DMS 273 treated with DMSO at 0.1 percent for 48 hours (cell line): ENCODE data around the gene CTBP1.
"Not testable (repeated sequence)": the region's sequence is repeated elsewhere in the genome, so short reads cannot be mapped to it uniquely, and the experiment has no call there.

Source experiments
- DNase-seq: peaks from one replicate; lab custom pipeline; 2025; lab: John Stamatoyannopoulos, UW

CTBP1 gene

DNA sequence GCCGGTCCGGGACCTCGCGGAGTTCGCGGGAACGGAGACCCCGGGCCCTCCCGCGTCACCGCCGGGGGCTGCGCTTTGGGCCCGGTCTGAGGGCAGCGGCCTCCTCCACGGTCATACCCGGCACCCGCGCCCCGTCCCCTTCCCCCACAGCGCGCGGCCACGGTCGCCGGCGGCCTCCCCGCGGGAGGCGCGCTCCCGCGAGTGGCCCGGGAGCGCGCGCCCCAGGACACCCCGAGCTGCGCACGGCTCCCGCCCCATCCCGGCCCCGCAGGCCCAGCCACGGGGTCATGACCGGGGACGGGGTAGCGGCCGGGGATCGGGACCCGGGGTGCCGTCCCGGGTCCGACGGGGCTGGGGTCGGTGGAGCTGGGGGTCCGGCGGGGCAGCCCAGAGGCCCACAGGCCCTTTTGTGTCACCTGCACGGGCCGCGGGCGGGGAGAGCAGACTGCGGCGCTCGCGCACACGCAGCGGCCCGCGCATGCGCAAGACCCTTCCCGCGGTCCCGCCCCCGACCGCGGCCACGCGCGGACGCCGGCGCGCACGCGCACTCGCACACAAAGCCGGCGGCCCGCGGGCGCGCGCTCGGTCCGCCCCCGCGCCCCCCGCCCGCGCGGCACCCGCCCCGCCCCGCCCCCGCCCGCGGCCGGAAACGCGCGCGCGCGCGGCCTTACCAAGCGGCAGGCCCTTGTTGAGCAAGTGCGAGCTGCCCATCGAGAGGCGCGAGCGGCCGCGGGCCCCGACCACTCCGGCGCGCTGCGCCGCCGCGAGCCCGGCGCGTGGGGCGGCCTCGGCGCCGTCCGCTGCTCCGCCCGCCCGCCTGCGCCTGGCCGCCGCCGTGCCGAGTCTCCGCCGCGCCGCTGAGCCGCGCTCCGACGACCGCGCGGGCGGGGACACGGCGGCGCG is at the start of gene CTBP1:
Gene CTBP1 (minus strand): TSS at position 886 of the 903 bp plus-strand sequence. CDS start 7,799 bp downstream, outside the sequence.
- no peak for DNase-seq

DNA sequence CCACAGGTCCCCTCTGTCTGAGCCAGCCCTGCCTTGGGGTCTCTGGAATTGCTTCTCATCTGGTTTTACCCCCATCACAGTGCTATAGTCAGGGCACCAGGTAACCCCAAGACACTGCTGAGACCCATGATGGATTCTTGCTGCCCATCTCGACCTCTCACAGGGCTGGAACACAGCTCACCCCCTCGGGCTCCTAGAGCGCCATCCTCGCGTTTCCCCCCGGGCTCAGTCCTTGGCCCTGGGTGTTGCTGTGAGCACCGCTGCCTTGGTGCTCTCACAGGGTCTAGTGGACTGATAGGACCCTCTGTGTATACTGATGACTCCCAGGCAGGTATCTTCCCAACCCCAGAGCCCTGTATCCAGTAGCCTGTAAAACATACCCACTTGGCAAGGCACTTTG is 49.5 kb upstream of the CTBP1 start:
- no peak for DNase-seq

DNA sequence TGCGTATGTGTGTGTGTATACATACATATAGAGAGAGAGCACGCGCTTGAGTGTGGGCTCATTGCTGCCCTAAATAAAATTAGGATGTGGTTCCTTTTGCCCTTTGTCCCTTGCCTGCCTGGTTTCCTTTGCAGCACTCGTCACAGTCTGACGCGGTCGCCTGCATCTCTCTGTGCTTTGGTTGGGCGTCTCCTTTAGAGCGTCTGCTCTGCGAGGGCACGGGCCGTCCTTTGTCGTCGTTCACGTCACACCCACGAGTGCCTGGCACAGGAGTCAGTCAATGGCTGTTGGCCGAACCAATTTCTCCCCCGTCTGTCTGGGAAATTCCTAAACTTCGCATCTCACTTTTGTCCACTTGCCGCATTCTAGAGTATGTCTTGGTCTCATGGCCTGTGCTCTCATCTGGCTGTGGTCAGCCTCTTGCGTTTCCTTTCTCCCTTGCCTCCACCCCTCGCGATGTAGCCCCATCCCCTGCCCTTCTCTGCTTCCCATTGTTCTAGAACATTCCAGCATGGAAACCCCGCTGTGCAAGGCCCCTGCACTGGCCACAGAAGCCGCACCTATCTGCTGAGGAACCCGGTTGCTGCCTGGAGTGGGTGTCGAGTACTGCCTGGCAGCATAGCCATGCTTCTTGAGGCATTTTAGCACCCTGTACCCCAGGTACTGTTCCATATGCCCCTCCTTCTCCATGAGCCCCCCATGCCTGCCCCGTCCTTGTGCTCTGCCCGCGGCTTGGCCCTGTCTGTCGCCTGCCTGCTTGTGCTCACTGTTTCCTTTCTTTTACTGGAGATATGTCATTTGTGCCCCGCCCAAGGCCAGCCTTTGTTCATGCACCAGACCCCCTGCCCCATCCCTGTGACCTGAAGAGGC is 48.8 kb upstream of the CTBP1 start:
- no peak for DNase-seq

DNA sequence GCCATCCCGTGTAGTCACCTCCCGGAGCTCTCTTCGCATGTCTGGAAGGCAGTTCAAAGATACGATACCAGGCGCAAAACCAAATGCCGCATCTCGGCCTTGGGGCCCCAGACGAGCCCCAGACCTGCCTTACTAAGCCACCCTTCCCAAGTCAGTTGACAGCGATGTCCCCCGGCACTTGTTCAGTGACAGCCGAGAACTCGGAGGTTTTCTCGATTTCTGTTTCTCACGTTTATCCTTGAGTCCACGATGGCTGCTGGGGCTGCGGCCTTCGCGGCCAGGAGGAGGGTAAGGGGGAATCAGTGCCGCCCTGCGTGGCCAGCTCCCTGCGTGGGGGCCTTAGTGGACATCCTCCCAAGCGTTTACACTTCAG is 48.1 kb upstream of the CTBP1 start:
- no peak for DNase-seq

DNA sequence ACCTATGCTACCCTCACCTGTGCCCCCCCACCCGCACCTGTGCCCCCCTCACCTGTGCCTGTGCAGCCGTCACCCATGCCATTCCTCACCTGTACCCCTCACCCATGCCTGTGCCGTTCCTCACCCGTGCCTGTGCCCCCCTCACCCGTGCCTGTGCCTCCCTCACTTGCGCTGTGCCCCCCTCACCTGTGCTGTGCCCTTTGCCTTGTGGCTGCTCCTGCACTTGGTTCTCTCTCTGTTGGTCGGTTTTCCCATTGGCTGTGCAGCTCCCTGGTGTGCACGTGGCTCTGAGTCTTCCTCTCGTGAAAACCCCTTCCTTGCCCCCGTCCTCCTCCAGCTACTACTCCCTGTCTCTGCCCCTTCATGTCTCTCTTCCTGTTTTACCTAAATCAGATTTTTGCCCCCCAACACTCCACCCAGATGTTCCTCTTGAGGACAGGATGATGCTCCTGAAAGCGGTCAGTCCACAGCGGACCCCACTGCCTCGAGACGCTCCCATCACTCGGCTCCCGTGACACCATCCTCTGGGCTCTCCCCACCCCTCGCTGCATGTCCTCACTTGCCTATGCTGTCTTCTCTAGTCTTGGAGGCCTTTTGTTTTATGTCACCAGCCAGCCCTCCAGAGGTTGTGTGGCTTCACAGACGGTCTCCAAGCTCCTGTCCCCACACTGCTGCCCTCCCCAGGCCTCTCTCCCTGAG is 47.5 kb upstream of the CTBP1 start:
- no peak for DNase-seq

DNA sequence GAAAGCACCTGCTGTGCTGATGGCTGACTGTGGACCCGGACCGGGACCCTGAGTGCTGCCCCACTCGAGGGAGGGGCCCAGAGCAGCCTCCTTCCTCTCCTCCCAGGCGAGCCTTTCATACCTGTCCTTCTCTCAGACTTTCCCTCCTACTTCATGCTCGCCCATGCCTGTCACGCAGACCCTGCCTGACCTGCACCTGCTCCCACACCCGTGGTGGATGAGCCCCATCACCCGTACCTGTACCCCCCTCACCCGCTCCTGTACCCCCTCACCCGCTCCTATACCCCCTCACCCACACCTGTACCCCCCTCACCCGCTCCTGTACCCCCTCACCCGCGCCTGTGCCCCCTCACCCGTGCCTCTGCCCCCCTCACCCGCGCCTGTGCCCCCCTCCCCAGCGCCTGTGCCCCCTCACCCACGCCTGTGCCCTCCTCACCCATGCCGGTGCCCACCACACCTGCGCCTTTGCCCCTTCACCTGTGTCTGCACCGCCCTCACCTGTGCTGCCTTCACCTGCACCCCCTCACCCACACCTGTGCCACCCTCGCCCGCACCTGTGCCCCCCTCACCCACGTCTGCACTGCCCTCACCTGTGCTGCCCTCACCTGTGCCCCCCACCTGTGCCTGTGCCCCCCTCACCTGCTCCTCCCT is 46.6 kb upstream of the CTBP1 start:
- no peak for DNase-seq

DNA sequence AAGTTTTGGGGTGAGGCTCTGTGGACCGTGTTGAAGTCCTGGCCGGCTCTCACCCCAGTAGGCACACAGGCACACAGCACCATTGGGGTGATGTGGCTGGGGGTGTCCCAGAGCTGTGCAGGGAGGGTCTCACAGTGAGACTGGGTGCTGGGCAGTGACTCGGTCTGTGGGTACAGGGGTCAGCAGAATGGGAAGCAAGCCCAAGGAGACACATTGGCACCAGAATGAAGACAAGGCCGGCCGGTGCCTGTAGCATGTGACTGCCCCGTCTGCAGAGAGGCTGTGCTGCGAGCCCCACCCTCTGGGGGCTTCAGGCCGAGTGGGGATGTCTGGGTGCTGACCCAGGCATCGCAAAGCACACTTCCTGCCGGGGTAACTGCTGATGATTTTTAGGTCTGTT is 46.0 kb upstream of the CTBP1 start:
- DNase-seq = no peak

DNA sequence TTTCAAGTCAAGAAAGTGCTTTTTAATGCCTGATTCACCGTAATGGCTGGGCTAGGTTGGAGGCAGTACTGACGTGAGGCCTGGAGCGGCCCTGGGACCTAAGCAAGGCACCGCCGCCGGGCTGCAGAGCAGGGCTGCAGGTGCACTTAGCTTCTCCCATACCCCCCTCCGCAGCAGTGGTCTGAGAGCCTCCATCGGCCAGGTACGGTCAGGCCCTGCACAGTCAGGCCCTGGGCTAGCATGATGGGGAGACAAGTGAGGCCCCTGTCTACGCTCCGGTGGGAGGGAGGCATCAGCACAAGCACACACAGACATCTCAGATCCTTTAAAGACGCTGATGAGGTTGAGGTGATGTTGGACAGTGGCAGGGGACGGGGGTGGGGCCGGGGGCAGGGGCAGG is 45.5 kb upstream of the CTBP1 start:
- DNase-seq = no peak

DNA sequence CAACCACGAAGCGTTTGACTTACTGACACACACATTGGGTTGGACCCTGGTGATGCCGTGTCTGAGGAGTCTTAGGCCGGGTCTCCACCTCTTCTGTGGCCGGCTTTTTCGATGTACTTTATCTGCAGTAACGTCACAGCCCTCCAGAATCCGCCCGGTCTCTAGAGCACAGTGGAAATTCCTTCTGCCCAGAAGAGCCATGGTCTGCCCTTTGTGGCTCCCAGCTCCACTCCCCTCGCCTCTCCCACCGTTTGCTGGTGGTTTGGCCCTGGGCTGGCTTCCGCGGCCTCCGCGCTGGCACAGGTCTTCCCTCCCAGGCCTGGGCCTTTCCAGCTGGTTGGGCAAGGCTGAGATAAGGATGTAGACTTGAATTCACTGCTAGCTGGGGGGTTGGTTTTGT is 45.1 kb upstream of the CTBP1 start:
- no peak for DNase-seq

DNA sequence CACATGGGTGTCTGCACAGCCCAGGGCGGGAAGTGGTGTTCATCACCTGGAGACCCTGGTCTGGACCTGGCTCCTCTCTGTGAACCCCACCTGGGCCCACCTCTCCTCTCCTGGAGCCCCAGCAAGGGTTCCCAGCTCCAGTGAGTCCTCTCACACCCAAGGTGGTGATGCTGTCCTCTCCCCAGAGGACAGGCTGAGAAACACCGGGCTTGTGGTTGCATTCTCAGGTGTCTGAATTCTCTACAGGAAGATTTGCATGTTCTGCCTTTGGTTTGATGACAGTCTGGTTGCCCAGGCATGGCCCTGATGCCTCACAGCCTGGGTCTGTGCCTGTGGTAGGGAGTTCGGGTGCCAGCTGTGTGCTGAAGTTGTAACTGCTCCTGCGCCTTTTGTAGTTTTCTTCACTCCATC is 44.6 kb upstream of the CTBP1 start:
- DNase-seq = no peak

DNA sequence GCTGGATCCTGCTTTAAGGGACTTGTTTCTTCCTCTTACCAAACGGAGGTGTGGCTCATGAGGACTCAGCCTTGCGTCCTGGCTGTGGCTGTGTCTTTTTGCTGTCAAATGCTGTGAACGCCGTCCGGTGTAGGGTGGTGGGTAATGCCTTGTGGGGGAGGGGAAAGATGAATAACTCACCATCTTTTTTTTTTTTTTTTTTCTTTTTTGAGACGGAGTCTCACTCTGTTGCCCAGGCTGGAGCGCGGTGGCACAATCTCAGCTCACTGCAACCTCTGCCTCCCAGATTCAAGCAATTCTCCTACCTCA is 43.7 kb upstream of the CTBP1 start:
- DNase-seq = not testable (repeated sequence)

DNA sequence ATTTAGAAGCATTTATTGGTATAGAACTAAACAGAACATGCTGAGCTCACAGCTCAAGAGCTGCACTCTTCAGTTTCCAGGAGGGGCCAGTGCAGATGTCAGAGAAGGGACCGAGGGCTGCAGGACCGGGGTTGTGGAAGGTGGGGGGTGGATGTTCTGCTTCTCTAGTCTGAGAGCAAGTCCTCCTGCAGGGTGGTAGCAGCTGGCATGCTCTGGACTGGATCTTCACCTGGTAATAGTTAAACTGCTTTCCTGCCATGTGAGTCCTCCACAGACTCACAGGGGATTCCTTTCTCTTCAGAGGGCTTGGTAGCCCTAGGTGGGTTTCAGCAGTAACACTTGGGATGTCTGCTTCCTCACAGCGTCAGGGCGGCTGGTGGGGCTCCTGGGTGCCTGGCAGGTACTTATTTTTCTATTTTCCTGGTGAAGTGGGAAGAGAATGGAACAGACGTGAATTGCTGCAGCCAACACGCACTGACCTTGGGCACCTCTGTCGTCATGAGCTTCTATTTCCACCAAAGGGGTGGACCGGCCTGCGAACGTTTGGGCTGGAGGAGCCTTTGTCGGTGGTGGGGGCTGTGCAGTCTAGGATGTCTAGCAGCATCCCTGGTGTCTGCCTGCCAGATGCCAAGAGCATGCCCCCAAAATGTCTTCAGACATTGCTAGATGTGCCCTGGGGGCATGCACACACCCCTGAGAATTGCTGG is 43.2 kb upstream of the CTBP1 start:
- DNase-seq = no peak

DNA sequence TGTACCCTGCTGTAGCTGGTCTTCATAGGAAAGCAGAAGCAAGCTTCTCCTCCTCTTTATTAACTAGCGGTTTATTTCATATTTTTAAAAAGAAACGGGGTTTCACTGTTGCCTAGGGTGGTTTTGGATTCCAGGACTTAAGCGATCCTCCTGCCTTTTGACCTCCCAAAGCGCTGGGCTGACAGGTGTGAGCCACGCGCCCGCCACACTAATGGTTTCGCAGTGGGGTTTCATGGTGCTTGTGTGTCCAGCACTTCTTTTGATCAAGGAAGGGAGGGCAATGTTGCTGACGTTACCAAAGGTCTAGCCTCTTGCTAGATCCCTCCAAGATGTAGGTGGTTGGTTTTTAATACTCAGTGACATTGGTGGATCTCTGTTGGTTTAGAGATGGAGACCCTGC is 42.2 kb upstream of the CTBP1 start:
- no peak for DNase-seq

DNA sequence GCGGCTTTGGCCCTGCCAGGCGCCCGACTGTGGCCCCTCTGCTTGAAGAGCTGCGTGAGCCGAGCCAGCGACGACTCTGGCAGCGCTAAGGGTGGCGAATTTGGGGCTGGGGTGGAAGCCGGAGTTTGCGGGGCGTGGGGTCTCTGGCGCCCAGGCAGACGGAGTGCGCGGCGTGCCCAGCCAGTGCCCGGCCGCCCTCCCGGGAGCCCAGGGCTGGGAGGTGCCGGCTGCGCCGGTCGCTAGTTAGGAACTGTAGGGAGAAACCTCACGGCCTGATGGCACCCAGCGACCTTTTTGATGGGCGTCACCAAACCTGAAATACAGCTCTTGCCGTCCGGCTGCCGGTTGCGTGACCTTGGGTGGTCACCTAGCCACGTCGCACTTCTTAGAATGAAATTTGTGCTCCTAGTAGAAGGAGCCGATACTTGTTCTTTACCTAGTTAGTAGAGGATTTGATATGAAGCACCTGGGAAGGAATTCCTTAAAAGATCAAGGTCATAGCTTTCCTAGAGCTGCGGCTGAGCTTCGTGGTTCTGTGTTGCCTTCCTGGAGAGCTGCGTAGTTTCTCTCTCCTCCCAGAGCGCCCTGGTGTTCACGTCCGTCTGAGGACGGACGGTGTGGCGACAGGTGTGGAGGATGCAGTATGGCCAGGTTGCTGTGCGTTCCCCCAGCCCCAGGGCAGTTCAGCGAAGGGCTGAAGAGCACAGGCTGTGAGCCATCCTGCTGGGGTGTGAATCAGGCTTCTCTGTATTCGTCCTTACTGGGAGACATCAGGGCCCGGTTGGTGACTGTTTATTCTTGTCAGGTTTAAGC is 41.4 kb upstream of the CTBP1 start:
- DNase-seq = no peak

DNA sequence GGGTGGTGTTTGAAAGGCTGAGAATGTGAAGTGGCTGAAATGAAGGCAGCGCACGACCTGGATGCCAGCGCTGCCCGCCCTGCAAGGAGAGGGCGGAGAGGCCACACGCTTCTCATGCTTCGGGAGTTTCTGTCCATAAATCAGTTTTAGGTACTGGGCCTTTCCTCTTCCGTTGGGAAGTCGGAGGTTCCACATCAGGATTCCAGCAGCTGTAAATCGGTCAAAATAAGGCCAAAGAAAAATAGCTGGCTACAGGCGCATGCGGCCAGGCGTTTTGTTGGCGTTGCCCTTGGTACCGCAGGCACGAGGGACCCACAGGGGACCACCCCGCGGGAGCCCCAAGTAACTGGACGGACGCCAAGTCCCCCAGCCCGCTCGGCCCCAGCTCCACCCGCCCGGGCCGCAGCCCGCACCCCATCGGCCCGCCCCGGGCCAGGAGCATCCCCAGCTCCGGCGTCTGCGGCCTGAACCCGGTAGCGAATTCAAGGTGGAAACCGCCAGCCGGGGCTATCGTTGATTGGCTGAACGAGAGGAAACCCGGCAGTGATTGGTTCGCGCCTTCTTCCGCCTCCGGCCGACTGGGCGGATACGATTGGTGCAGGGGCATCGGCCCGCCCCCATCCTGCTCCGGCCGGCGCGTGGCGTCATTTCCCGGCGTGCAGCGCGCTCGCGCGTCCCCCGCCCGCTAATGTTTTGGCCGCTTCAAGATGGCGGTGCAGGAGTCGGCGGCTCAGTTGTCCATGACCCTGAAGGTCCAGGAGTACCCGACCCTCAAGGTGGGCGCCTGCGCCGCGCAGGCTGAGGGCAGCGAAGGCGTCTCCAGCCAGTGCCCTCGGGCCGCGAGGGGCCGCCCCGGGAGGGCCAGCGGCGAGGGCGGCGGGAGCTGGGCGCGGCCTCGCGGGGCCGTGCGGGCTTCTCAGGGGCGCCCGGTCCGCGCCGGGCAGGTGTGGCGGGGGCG is 40.6 kb upstream of the CTBP1 start, which contains the start of gene MAEA:
Gene MAEA (plus strand): TSS at position 685 of the 958 bp plus-strand sequence. CDS start 23 bp downstream, at position 708.
- DNase-seq = peak; percentile 84

DNA sequence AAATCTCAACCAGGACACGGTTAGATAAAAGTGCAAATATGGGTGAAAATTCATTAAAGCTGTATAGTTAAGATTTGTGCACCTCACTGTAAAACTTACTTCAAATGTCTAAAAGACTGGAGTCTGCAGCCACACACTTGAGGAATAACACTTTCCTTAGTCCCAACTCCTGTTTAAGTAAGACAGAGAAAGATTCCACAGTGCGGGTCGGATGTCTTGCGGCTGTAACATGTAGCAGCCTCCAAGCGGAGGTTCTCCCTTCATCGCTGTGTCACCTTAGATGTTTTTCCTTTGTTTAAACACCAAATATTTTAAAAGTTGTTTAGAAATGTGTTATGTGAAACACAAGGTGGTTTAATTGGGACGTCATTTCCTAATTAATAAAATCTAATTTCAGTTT is 39.9 kb upstream of the CTBP1 start:
- DNase-seq = no peak

DNA sequence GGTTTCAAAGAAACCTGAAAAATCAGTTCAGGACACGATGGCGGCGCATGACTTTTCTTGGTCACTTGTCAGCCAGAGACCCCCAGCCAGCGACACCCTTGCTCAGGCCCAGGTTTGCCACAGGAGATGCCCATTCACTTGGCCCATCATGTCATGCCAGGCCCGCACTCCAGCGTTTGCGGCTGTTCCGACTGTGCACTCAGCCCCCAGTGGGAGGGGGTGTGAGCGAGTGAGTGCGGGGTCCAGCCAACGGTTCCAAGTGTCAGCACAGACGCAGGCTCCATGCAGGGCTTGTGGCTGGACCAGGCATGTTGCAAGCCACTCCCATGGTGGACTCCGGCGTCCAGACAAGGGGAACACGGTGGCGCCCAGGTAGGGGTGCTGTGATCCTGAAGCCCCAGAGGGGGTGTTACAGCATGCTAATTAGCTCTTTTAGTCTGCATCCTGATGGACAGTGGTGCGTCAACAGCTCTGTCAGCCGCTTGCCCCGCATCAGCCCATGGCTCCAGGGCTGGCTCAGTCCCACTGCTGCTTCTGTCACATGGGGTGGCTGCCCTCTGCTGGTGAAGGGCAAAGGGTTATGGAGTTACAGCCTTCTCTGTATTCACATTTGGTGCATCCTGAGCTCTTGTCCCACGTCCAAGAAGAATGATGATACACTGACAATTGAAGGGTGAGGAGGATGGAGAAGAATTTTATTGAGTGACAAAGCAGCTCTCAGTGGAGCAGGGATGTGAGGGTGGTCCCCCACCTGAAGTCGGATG is 37.0 kb upstream of the CTBP1 start:
- no peak for DNase-seq

DNA sequence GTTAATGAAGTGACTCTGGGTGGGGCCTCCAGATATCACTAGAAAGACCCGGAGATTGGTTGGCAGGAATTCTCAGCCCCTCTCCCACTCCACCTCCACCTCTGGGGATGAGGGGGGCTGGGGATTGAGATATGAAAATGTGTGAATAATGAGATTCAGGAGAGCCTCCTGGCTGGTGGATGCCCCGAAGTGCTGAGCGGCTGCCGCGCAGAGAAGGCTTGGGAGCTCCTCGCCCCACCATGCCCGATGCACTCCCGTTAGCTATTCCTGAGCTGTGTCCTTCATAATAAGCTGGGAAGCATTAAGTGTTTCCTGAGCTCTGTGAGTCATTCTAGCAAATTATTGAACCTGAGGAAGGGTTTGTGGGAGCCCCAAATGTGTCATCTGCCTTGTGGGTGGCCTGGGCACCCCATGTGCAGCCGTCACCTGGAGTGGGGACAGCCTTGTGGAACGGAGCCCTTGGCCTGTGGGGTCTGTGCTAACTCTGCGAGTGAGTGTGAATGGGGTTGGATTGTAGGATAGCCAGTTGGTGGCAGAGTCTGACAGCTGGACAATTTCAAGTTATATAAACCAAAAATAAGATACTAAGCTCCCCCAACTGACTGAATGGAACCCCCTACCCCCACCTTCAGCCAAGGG is 36.3 kb upstream of the CTBP1 start:
- no peak for DNase-seq
